Glutamatergic neuron (in vitro differentiated cells): ENCODE data around the gene LTBP2. TPM values are rescaled to one million over a fixed set of nuclear protein-coding genes. Genes with fewer than 3 reads are reported as not detected.

Experiments used
- DNase-seq: peaks from one replicate; pipeline ENCODE4 v3.0.0; 2022
- H3K27ac Mint-ChIP-seq: one replicate; pipeline ENCODE4 v1.8.0; 2020; ENCODE audit warnings: mild to moderate bottlenecking, mixed read lengths, inconsistent platforms; ENCODE audit not compliant: unreplicated experiment
- H3K27me3 Mint-ChIP-seq: one replicate; pipeline ENCODE4 v1.8.0; 2020; ENCODE audit warnings: mild to moderate bottlenecking, moderate library complexity, mixed read lengths, inconsistent platforms; ENCODE audit not compliant: unreplicated experiment
- H3K36me3 Mint-ChIP-seq: one replicate; pipeline ENCODE4 v1.8.0; 2020; ENCODE audit warnings: mild to moderate bottlenecking, mixed read lengths, inconsistent platforms; ENCODE audit not compliant: unreplicated experiment
- H3K4me1 Mint-ChIP-seq: one replicate; pipeline ENCODE4 v1.8.0; 2020; ENCODE audit warnings: mild to moderate bottlenecking, low read depth, mixed read lengths, inconsistent platforms; ENCODE audit not compliant: unreplicated experiment
- H3K4me3 Mint-ChIP-seq: one replicate; pipeline ENCODE4 v1.8.0; 2020; ENCODE audit warnings: mild to moderate bottlenecking, mixed read lengths, inconsistent platforms; ENCODE audit not compliant: unreplicated experiment
- H3K9me3 Mint-ChIP-seq: one replicate; pipeline ENCODE4 v1.8.0; 2020; ENCODE audit warnings: mild to moderate bottlenecking, moderate library complexity, mixed read lengths, inconsistent platforms; ENCODE audit not compliant: unreplicated experiment
- CTCF ChIP-seq: fragments of 200-600 bp; sonication (generic); IDR thresholded peaks from one replicate; pipeline ENCODE4 v1.5.0; 2021; ENCODE audit not compliant: partially characterized antibody, unreplicated experiment
- total RNA-seq: library from RNA; stranded (reverse); fragmentation: NEBNext Ultra II Directional; extraction: Animal tissue kit (Norgen Biotek cat#: 25700); gene quantifications from one replicate; pipeline ENCODE4 v1.2.1, GENCODE V29; 2021; ENCODE audit not compliant: unreplicated experiment

The LTBP2 gene
- total RNA-seq, 1 donor from 2014 or later, result 1.2 TPM

DNA sequence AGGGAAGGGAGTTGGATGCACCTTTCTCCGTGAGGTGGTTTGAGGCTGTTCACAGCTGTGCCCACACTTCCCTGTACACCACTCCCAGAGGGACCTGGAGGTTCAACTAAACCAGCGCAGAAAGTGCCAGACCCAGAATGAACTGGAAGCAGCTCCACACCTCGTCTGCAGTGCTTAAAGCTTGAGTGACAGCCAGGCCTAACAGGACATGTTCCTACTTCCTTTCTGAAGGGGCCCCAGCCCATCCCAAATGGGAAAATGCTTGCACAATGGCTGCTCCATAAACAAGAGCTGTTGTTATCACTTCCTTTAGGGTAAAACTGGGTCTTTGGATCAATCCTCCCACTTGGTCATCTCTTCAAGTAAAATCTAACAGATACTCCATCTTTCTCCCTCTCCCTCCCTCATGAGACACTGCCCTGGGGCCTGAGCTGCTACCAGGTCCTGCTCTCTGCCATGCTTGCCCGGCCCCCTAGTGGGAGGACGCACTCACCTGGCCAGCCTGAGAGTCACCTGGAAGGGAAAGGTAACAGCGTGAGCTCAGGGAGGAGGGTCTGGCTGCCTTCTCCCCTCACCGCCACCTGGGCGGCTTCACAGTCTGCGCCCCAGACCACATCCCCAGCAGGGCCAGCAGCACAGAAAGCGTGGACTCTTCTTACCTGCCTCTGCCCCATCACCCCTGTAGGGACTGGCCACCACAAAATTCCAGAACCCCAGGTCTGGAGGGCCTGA lies 85.0 kb downstream of the LTBP2 start:
- DNase-seq, result no peak
- H3K4me1 Mint-ChIP-seq, result no peaks in the 10 kb centered on the region
- peaks cover 14% of the 10 kb centered on the region for H3K27me3 Mint-ChIP-seq
- TF ChIP-seq CTCF, result no peak
- H3K36me3 Mint-ChIP-seq, result no peaks in the 10 kb centered on the region
- H3K27ac Mint-ChIP-seq, result no peak overlapping the region
- no peaks in the 10 kb centered on the region for H3K9me3 Mint-ChIP-seq
- no peak overlapping the region for H3K4me3 Mint-ChIP-seq

DNA sequence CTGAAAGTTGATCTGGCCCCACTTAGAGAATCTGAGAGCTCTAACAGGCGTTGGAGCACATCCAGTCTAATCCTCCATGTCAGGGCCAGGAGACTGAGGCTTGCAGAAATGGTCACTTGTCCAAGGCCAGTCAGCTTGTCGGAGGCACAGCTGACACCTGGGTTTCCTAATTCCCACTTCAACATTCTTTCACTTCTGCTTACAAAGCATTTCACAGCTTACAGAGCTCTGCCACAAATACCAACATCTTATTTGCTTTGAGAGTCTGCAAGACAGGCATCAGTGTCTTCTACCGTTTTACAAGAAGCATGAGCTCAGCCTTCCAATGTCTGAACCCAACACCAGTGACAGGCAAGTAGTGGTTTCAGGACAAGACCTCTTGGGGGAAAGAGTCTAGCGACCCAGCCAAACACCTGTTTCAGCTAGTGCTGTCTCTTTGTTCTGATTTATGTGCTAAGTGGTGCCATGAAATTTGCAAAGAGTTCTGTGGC lies 86.6 kb downstream of the LTBP2 start:
- no peak overlapping the region for H3K4me3 Mint-ChIP-seq
- H3K27ac Mint-ChIP-seq, result no peak overlapping the region
- no peak for DNase-seq
- peaks cover 2% of the 10 kb centered on the region for H3K9me3 Mint-ChIP-seq
- no peaks in the 10 kb centered on the region for H3K36me3 Mint-ChIP-seq
- TF ChIP-seq CTCF, result no peak
- H3K4me1 Mint-ChIP-seq, result no peaks in the 10 kb centered on the region
- H3K27me3 Mint-ChIP-seq, result peaks cover 12% of the 10 kb centered on the region

DNA sequence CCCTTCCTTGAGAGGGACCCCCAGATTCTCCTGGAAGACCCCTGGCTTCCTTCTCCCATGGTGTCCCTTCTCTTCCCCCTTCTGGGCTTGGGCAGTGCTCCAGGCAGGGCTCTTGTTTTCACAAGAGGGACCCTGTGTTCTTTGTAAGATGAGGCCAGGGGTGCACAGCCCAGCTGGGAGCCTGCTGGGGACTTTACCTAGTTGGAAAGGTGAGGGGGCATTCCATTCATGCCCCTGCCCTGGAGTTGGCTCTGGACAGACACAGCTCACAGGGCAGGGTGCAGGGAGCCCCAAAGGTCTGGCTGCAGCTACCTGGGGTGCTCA lies 87.3 kb downstream of the LTBP2 start:
- Mint-ChIP-seq H3K4me3 (no peak overlapping the region), H3K9me3 (peaks cover 2% of the 10 kb centered on the region), H3K27ac (no peak overlapping the region), H3K4me1 (no peaks in the 10 kb centered on the region), H3K36me3 (no peaks in the 10 kb centered on the region), H3K27me3 (peaks cover 12% of the 10 kb centered on the region)
- DNase-seq, result no peak
- no peak for TF ChIP-seq CTCF

DNA sequence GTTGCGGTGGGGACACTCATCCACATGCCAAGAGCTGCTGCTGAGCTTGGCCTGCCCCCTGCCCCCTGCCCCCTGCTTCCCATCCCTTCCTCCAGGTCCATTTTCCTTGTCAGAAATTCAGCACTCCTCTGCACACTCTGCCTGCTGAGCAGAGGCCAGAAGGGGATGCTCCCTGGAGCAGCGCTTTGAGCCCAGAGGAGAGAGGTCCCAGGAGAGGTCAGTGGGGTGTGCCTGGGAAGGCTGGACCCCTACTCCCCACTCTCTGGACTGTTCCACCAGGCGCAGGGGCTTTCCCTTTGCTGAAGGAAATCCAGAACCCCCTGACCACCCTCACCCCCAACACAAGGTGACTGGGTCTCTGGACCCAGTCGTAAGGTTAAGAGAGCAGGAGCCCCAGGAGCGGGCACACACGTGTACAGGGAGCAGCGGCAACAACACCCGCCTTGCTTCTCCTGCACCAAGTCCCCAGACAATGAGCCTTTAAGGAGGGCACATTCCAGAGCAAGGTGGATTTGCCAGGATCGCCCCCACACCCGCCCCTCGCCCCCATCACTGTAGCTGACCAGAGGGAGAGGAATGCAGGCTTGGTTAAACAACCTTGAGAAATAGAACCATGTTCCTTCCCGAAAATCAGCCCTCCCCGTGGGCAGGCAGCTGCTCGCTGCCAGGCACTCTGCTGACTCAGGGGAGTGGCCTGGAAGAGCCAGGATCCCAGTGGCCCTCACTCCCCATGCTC lies 87.8 kb downstream of the LTBP2 start:
- H3K9me3 Mint-ChIP-seq, result peaks cover 2% of the 10 kb centered on the region
- no peaks in the 10 kb centered on the region for H3K36me3 Mint-ChIP-seq
- no peak for TF ChIP-seq CTCF
- H3K4me3 Mint-ChIP-seq, result no peak overlapping the region
- peaks cover 12% of the 10 kb centered on the region for H3K27me3 Mint-ChIP-seq
- DNase-seq, result no peak
- no peak overlapping the region for H3K27ac Mint-ChIP-seq
- no peaks in the 10 kb centered on the region for H3K4me1 Mint-ChIP-seq

DNA sequence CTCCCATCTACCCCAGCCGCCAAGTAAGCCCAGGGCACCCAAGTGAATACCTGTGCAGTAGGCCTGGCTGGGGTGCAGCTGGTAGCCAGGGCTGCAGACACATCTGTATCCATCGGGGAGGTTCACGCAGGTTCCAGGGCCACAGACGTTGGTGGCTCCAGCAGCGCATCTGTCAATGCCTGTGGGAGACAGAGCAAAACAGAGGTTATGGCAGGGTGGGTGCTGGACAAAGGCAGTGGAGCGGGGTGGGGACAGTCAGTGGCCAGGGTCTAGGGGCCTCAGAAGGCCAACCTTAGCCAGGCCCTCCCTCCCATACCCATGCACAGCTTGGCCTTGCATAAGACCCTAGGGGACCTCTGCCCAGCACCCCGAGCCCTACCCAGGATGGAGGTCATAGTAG lies 89.3 kb downstream of the LTBP2 start:
- no peak for TF ChIP-seq CTCF
- Mint-ChIP-seq H3K4me3 (no peak overlapping the region), H3K9me3 (peaks cover 2% of the 10 kb centered on the region), H3K27ac (no peak overlapping the region), H3K36me3 (no peaks in the 10 kb centered on the region), H3K27me3 (peaks cover 12% of the 10 kb centered on the region), H3K4me1 (no peaks in the 10 kb centered on the region)
- DNase-seq, result no peak
